Stimulated activated CD4-positive, alpha-beta T cell treated with anti-CD3 and anti-CD28 coated beads, Interleukin-15, amount 100 ng/mL, for 48 hours (primary cell): ENCODE results near the gene SNCAIP.

ENCODE experiments used
- DNase-seq, 2 donors: peaks; one replicate each; pipeline ENCODE4 v3.0.0-alpha.2; 2020; ENCODE audit warnings: low read depth in 2 of 2

The SNCAIP gene

GRCh38 chr5:122311961-122312590, at the start of gene SNCAIP:
Gene SNCAIP, plus strand, starts transcription at chr5:122312237. Its CDS starts 78,898 bp downstream, at chr5:122391135.
- no peak for DNase-seq

- DNase-seq, result no peak
Observed at GRCh38 chr5:122263352-122264030, 48.5 kb upstream of the SNCAIP start.

- no peak for DNase-seq
Observed at GRCh38 chr5:122264610-122265009, 47.4 kb upstream of the SNCAIP start.

- no peak for DNase-seq
Observed at GRCh38 chr5:122267185-122267584, 44.9 kb upstream of the SNCAIP start.

- DNase-seq, result no peak
Observed at GRCh38 chr5:122273696-122274095, 38.3 kb upstream of the SNCAIP start.

GRCh38 chr5:122283592-122283991, 28.4 kb upstream of the SNCAIP start:
- no peak for DNase-seq

GRCh38 chr5:122286541-122286940, 25.5 kb upstream of the SNCAIP start:
- DNase-seq, result no peak

- no peak for DNase-seq
Observed at GRCh38 chr5:122287101-122287500, 24.9 kb upstream of the SNCAIP start.

GRCh38 chr5:122291000-122291901, 20.8 kb upstream of the SNCAIP start:
- DNase-seq, result no peak

GRCh38 chr5:122292332-122292731, 19.7 kb upstream of the SNCAIP start:
- no peak for DNase-seq

- DNase-seq, result no peak
Observed at GRCh38 chr5:122295138-122295537, 16.9 kb upstream of the SNCAIP start.

- no peak for DNase-seq
Observed at GRCh38 chr5:122296871-122297270, 15.2 kb upstream of the SNCAIP start.

- no peak for DNase-seq
Observed at GRCh38 chr5:122297587-122298298, 14.3 kb upstream of the SNCAIP start.

- DNase-seq, result no peak
Observed at GRCh38 chr5:122300374-122300773, 11.7 kb upstream of the SNCAIP start.

- no peak for DNase-seq
Observed at GRCh38 chr5:122301016-122301415, 11.0 kb upstream of the SNCAIP start.

GRCh38 chr5:122304471-122305215, 7.4 kb upstream of the SNCAIP start:
- no peak for DNase-seq

GRCh38 chr5:122306461-122306860, 5.6 kb upstream of the SNCAIP start:
- DNase-seq, result no peak

- no peak for DNase-seq
Observed at GRCh38 chr5:122310889-122311288, 1.1 kb upstream of the SNCAIP start.

- DNase-seq, result no peak
Observed at GRCh38 chr5:122311497-122311960, 508 bp upstream of the SNCAIP start.

- DNase-seq, result no peak
Observed at GRCh38 chr5:122312591-122313406, 762 bp downstream of the SNCAIP start.
